Measurements from ENCODE around the gene WNT3A. TPM values are rescaled to one million over a fixed set of nuclear protein-coding genes. Genes with fewer than 3 reads are reported as not detected.

WNT3A gene
- total RNA-seq, 1 donor from 2014 or later: not detected

DNA sequence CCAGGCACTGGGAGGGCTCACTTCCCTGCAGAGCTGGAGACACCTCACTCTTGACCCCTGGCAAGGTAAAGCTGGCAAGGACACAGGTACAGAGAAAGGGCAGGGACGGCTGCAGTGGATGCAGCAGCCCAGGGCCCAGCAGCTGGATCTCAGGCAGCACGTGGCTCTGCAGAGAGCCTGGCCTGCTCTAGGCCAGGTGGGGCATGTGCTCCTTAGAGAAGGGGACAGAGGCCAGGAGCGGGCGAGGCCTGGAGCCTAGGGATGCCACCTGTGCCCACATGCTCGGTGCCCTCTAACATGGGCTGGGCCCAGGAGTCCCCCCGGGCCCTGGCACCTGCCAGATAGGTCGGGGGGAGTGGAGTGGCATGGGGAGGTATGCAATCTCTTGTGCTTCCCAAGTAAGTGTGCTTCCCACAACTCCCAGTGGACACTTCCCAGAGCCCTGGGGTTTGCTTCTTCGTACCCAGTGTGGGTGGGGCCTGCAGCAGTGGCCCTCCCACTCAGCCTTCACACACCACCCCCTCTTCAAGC, 30.0 kb downstream of the WNT3A start:
- Mint-ChIP-seq H3K27me3 (ENCODE audit: insufficient read depth) (peaks cover 13% of the 10 kb centered on the region), H3K4me3 (no peak overlapping the region), H3K36me3 (ENCODE audit: low read depth) (no peaks in the 10 kb centered on the region), H3K27ac (no peak overlapping the region), H3K9me3 (no peaks in the 10 kb centered on the region), H3K4me1 (ENCODE audit: low read depth) (no peaks in the 10 kb centered on the region)
- intact Hi-C loops (cut with micrococcal nuclease): no loop called here
- no peak for DNase-seq (ENCODE audit: low spot score)

DNA sequence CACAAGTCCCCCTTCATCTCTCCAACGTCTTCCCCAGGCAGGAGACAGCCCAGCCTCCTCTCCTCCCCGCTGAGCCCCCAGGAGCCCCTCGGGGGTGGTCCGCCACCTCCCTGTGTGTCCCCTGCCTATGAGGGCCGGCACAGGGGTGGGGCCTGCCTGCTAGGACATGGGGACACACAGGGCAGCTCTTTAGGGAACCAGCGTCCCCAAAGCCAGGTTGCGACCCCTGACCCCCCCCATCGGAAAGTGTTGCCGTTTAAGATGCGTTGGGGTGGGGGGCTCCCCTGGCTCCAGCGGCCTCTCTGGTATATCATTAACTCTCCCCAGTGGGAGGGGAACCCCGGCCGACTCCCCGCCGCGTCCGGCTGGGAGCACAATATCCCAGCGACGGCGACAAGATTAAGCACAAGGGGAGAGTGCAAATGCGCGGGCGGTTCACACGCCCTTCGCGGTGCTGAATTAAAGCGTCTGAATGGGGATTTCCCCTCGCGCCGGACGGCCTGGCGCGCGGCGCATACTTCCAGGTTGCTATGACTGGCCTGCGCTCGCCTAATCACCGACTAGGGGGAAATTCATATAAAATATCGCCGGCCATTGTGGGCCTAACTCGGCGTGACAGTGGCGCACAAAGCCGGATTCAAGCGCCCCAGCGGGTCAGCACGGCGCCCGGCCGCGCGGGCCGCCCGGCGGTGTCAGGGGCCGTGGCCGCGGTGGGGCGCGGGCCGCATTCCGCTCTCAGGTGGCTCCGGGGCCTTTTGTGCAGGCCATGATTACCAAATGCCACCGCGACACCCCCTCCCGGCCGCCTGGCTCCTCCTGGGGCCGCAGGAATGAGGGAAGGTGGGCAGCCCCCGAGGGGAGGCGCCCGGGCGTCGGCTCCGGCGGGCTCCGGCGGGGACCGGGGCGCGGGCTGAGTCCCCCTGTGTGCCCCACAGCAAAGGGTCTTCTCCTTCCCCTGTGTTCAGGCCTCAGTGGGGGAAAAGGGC, 30.9 kb downstream of the WNT3A start:
- no peak for DNase-seq (ENCODE audit: low spot score)
- Mint-ChIP-seq H3K4me3 (no peak overlapping the region), H3K4me1 (ENCODE audit: low read depth) (no peaks in the 10 kb centered on the region), H3K27me3 (ENCODE audit: insufficient read depth) (peaks cover 13% of the 10 kb centered on the region), H3K36me3 (ENCODE audit: low read depth) (no peaks in the 10 kb centered on the region), H3K9me3 (no peaks in the 10 kb centered on the region), H3K27ac (no peak overlapping the region)
- intact Hi-C loops (cut with micrococcal nuclease): no loop called here

DNA sequence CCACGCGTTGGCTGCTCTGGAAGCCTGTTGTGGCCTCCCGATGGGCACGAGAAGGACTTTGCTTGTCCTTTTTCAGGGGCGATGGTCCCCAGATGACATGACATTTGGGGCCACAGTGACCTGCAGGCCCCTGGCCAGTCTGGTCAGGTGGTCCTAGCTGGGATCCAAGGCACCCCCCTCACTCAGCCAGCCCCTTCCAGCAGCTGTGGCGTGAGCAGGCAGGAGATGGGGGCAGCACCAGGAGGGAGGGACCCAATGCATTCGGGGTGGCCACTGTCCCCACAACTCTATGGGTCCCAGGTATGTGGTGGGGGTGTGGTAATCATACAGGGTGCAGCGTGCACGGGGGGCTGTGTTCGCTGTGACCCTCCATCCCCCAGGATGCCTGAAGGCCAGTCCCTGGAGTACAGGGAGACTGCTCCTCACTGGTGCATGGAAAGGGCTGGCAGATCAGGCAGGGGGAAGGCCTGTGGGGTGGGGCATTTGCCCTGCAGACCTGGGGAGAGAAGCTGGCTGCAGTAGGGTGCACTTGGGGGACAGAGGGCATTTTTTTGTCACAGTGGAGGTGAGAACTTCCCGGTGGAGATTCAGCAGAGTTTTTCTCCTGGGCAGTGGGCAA, 31.7 kb downstream of the WNT3A start:
- no peaks in the 10 kb centered on the region for H3K4me1 Mint-ChIP-seq (ENCODE audit: low read depth)
- intact Hi-C loops (cut with micrococcal nuclease): no loop called here
- no peak overlapping the region for H3K4me3 Mint-ChIP-seq
- no peaks in the 10 kb centered on the region for H3K9me3 Mint-ChIP-seq
- no peaks in the 10 kb centered on the region for H3K36me3 Mint-ChIP-seq (ENCODE audit: low read depth)
- H3K27ac Mint-ChIP-seq: no peak overlapping the region
- H3K27me3 Mint-ChIP-seq (ENCODE audit: insufficient read depth): peaks cover 13% of the 10 kb centered on the region
- DNase-seq (ENCODE audit: low spot score): no peak

DNA sequence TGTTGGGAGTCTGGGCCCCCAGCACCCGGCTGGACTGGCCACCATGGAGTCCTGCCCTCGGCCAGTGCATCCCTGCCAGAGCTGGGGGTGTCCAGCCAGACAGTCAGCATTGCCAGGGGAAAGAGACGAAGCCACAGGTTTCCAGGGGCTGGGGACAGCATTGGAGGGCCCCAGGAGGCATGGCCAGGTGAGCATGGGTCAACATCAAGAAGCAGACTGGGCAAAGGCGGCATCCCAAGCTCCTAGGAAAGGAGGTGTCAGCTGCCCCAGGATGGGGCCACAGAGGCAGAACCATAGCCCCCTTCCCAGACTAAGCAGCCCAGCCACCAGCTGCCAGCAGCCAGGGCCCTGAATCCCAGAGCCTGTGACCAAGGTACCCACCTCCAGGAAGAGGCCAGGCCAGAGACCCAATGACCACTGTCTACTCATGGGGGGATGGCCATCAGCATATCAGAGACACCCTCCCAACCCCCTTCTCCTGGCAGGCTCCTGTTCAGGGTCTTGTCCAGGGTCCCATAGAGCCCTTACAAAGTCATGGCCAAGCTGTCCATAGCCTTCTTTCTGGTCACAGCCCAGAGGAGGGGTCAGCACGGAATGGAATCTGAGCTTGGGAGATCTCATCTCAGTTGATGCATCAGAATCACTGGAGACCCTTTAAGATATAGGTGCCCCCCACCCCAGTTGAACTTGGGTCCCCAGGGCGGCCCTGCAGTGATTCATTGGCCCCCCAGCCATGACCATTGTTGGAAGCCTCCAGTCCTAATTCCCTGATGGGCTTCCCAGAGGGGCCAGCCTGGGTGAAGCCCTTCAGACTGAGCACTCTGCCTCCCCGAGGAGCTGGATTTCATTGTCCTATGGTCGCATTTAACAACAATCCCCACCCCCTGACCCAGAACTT, 32.5 kb downstream of the WNT3A start:
- Mint-ChIP-seq H3K27me3 (ENCODE audit: insufficient read depth) (peaks cover 13% of the 10 kb centered on the region), H3K36me3 (ENCODE audit: low read depth) (no peaks in the 10 kb centered on the region), H3K27ac (no peak overlapping the region), H3K4me3 (no peak overlapping the region), H3K9me3 (no peaks in the 10 kb centered on the region), H3K4me1 (ENCODE audit: low read depth) (no peaks in the 10 kb centered on the region)
- DNase-seq (ENCODE audit: low spot score): no peak
- intact Hi-C loops (cut with micrococcal nuclease): no loop called here

DNA sequence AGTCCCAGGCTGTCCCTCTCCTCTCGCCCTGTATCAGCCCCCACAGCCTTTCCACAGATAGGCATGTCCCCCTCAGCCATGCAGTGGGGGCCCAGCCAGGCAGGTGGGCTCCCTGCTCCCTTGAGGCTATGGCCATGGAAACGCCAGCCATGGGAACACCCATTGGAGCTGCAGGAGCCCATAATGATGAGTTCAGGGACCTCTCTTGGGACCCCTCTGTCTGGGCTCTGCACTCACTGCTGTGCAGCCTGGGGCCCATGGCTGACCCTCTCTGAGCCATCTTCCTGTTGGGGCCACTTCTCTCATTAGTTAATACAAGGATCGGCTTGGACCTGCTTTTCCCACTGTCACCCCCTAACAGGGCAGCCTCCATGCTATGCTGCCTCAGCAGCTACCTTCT, 33.2 kb downstream of the WNT3A start:
- no peak for DNase-seq (ENCODE audit: low spot score)
- Mint-ChIP-seq H3K36me3 (ENCODE audit: low read depth) (no peaks in the 10 kb centered on the region), H3K9me3 (no peaks in the 10 kb centered on the region), H3K4me3 (no peak overlapping the region), H3K27me3 (ENCODE audit: insufficient read depth) (peaks cover 13% of the 10 kb centered on the region), H3K27ac (no peak overlapping the region), H3K4me1 (ENCODE audit: low read depth) (no peaks in the 10 kb centered on the region)
- intact Hi-C loops (cut with micrococcal nuclease): no loop called here

DNA sequence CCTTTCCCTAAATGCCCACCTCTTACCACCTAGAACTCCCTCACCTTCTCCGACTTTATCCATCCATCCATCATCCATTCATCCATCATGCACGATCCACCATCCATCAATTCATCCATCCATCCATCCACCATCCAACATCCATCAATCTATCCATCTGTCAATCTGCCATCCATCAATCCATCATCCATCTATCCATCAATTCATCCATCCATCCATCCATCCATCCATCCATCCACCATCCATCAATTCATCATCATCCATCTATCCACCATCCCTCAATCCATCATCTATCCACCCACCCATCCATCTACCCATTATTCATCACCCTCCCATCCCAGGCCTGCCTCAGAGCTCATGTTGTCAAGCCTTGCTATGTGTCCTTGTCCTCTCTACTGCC, 34.5 kb downstream of the WNT3A start:
- DNase-seq (ENCODE audit: low spot score): no peak
- H3K27ac Mint-ChIP-seq: no peak overlapping the region
- peaks cover 11% of the 10 kb centered on the region for H3K27me3 Mint-ChIP-seq (ENCODE audit: insufficient read depth)
- no peaks in the 10 kb centered on the region for H3K36me3 Mint-ChIP-seq (ENCODE audit: low read depth)
- no peaks in the 10 kb centered on the region for H3K9me3 Mint-ChIP-seq
- H3K4me1 Mint-ChIP-seq (ENCODE audit: low read depth): no peaks in the 10 kb centered on the region
- H3K4me3 Mint-ChIP-seq: no peak overlapping the region
- intact Hi-C loops (cut with micrococcal nuclease): no loop called here

DNA sequence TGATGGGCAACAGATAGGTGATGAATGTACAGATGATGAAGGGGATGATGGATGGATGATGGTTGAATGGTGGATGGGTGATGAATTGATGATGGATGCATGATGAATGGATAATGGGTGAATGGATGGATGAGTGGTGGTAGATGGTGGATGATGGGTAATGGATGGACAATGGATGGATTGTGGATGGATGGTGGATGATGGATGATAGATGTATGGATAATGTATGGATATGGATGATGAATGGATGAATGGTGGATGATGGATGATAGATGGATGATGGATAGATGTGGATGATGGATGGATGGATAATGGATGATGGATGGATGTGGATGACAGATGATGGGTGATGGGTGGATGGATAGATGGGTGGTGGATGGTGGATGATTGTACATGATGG, 35.7 kb downstream of the WNT3A start:
- Mint-ChIP-seq H3K4me1 (ENCODE audit: low read depth) (no peaks in the 10 kb centered on the region), H3K9me3 (no peaks in the 10 kb centered on the region), H3K27me3 (ENCODE audit: insufficient read depth) (peaks cover 10% of the 10 kb centered on the region), H3K36me3 (ENCODE audit: low read depth) (no peaks in the 10 kb centered on the region), H3K27ac (no peak overlapping the region), H3K4me3 (no peak overlapping the region)
- intact Hi-C loops (cut with micrococcal nuclease): no loop called here
- no peak for DNase-seq (ENCODE audit: low spot score)

DNA sequence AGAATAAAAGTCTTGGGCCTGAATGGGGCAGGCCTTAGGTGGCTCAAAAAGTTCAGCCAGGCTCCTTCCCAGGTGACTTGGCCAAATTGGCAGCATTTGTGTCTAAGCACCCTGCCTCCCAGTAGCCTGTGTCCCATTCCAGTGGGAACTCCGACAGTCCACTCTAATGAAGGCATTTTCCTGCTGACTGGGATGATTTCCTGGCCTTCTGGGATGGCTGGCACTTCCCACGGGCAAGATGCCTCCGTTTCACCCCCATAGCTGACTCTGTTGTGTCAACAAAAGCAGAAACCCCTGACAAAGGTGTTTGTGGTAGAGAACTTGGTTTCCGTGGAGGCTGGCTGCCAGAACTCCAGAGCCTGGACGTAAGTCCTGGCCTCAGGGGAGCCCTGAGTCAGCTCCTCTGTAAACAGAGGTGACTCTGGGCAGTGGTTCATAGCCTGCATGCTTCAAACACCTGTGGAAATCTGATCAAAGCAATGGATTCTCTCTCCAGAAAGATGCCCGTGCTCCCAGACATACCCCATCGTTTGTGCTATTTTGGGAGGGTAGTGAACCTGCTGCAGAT, 36.6 kb downstream of the WNT3A start:
- Mint-ChIP-seq H3K27ac (no peak overlapping the region), H3K27me3 (ENCODE audit: insufficient read depth) (peaks cover 7% of the 10 kb centered on the region), H3K36me3 (ENCODE audit: low read depth) (no peaks in the 10 kb centered on the region), H3K4me3 (no peak overlapping the region), H3K9me3 (no peaks in the 10 kb centered on the region), H3K4me1 (ENCODE audit: low read depth) (no peaks in the 10 kb centered on the region)
- intact Hi-C loops (cut with micrococcal nuclease): no loop called here
- DNase-seq (ENCODE audit: low spot score): no peak

DNA sequence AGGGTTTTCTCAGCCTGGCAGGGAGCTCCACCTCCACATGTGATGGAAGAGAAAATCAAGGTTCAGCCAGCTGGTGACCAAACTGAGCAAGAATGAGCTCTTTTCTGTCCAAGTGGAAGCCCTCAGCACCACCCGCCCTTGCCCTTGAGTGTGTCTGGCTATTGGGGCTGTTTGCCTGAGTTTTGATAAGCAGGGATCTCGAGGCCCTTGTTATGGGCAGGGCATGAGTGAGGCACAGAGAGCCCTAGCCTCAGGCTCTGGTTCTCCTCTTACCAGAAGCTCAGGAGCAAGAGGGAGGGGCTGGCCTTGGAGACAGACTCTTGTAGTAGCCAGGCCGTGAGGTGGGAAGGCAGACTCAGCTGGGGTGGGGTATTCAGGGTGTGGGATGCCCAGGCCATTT, 38.2 kb downstream of the WNT3A start:
- Mint-ChIP-seq H3K36me3 (ENCODE audit: low read depth) (no peaks in the 10 kb centered on the region), H3K27ac (no peak overlapping the region), H3K9me3 (no peaks in the 10 kb centered on the region), H3K4me3 (no peak overlapping the region), H3K4me1 (ENCODE audit: low read depth) (no peaks in the 10 kb centered on the region), H3K27me3 (ENCODE audit: insufficient read depth) (peaks cover 3% of the 10 kb centered on the region)
- DNase-seq (ENCODE audit: low spot score): no peak
- intact Hi-C loops (cut with micrococcal nuclease): no loop called here

DNA sequence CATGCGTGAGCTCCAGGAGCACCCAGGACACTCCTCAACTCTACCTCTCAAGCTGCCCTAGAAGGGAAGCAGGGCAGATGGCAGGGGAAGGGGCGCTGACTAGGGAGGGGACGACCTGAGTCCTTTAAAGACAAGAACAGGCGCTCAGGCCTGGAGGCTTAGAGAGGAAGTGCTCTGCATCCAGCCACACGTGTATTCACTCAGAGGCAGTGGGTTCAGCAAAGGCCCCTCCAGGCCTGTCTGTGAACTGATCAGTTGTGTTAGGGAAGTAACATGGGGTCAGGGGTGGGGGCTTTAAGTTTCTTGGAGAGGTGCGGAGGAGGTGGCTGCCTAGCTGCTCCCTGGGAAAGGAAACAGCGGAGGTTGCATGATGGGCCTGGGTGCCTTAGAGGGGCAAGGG, 38.6 kb downstream of the WNT3A start:
- H3K27me3 Mint-ChIP-seq (ENCODE audit: insufficient read depth): peaks cover 1% of the 10 kb centered on the region
- no peak overlapping the region for H3K4me3 Mint-ChIP-seq
- H3K4me1 Mint-ChIP-seq (ENCODE audit: low read depth): no peaks in the 10 kb centered on the region
- no peaks in the 10 kb centered on the region for H3K9me3 Mint-ChIP-seq
- intact Hi-C loops (cut with micrococcal nuclease): no loop called here
- no peak for DNase-seq (ENCODE audit: low spot score)
- no peaks in the 10 kb centered on the region for H3K36me3 Mint-ChIP-seq (ENCODE audit: low read depth)
- H3K27ac Mint-ChIP-seq: no peak overlapping the region

DNA sequence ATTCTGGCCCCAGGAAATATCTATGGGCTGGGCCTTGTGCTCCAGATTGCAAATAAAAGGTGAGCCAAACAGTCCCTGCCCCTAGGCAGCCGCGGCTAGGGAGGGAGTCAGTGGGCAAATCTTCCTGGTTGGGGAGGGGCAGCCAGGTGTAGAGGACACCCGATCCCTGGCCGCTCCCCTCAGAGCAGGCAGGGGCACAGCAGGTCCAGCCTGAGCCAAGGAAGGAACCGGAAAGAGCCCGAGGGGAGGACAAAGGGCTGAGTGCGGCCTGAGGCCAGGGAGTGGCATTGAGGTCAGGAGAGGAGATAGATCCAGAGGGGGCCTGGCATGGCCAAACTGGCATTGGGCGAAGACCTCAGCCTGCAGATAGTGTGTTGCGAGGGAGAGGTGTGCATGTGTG, 39.1 kb downstream of the WNT3A start:
- Mint-ChIP-seq H3K27me3 (ENCODE audit: insufficient read depth) (peaks cover 1% of the 10 kb centered on the region), H3K36me3 (ENCODE audit: low read depth) (no peaks in the 10 kb centered on the region), H3K4me1 (ENCODE audit: low read depth) (no peaks in the 10 kb centered on the region), H3K27ac (no peak overlapping the region), H3K9me3 (no peaks in the 10 kb centered on the region), H3K4me3 (no peak overlapping the region)
- intact Hi-C loops (cut with micrococcal nuclease): no loop called here
- DNase-seq (ENCODE audit: low spot score): no peak

DNA sequence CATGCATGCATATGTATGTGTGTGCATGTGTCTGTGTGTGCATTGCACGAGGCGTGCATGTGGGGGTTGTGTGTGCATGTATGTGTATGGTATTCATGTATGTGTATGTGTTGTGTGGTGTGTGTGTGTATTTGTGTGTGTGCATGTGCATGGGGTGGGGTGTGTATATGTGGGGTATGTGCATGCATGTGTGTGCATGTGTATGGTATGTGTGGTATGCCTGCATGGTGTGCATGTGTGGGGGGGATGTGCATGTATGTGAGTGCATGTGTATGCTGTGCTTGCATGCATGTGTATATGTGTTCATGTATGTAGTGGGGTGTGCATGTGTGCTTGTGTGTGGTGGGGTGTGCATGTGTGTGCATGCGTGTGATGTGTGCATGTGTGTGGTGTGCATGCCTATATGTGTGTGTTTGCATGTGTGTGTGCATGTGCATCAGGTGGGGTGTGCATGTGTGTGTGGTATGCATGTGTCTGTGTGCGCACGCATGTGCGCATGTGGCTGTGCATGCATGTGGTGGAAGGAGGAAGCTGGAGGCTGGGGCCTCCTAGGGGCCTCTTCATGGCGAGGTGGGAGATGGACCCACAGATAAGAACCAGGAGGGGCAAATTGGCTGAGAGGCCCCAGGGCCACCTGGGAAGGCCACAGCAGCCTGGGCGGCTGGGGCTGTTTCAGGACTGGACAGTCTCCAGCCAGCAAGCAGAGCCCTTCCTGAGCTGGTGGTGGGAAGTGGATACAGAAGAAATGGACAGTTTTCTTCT, 39.8 kb downstream of the WNT3A start:
- Mint-ChIP-seq H3K4me3 (no peak overlapping the region), H3K4me1 (ENCODE audit: low read depth) (no peaks in the 10 kb centered on the region), H3K27me3 (ENCODE audit: insufficient read depth) (peaks cover 1% of the 10 kb centered on the region), H3K9me3 (no peaks in the 10 kb centered on the region), H3K27ac (no peak overlapping the region), H3K36me3 (ENCODE audit: low read depth) (no peaks in the 10 kb centered on the region)
- DNase-seq (ENCODE audit: low spot score): no peak
- intact Hi-C loops (cut with micrococcal nuclease): no loop called here

All from activated T-helper 1 cell treated with anti-CD3 and anti-CD28 coated beads, Interleukin-12 subunit alpha, Interleukin-12 subunit beta, Interleukin-2, Interleukin-4 antibody, amounts not matched to agents 30 ng/mL and 10 ng/mL and 1 ng/mL, durations not matched to agents 14 hours and 24 hours and 36 hours (primary cell).